HepG2 (cell line): Measurements from ENCODE around the gene TFEC. TPM values are rescaled to one million over a fixed set of nuclear protein-coding genes. Genes with fewer than 3 reads are reported as not detected.

Experiments
- ATAC-seq: fragments of 200-7000 bp; cut with Tn5 transposase; 3 replicates; pipeline ENCODE4 v1.9.1; 2020; ENCODE audit warnings: mild to moderate bottlenecking, moderate library complexity
- BruUV-seq: library from RNA; stranded (reverse); fragments of 400-500 nt; replicated peaks from 2 replicates; lab custom pipeline; 2021; lab: Mats Ljungman, UMichigan
- CTCF ChIA-PET: fragments of 300-600 bp; formaldehyde crosslinking; extraction: SDS; loops from one replicate; lab custom pipeline; 2021; ENCODE audit warnings: low total read pairs, inconsistent platforms, low intra/inter-chr PET ratio; lab: Yijun Ruan, JAX
- POLR2A ChIA-PET: fragments of 350-600 bp; sonication (Branson Sonifier 250); formaldehyde crosslinking; loops from one replicate; lab custom pipeline; 2020; ENCODE audit warnings: antibody characterized with exemption, inconsistent platforms; lab: Yijun Ruan, JAX
- DNase-seq: peaks from one replicate; pipeline ENCODE4 v3.0.0-alpha.2; 2015; ENCODE audit warnings: low spot score
- FAIRE-seq: peaks from 3 replicates; lab custom pipeline; 2011; peaks lifted over from hg19 to GRCh38; lab: Jason Lieb, UNC
- H2AFZ ChIP-seq: one replicate; pipeline ENCODE4 v1.6.1; 2011; ENCODE audit warnings: low read length, inconsistent platforms
- H3K27ac ChIP-seq: fragments of 300-600 bp; 3 replicates; pipeline ENCODE4 v1.8.0; 2011; ENCODE audit warnings: mixed run types, mild to moderate bottlenecking, mixed read lengths, low read length, inconsistent platforms; ENCODE audit not compliant: insufficient read depth; ENCODE audit errors: extremely low read length
- H3K27me3 ChIP-seq, 2 experiments: fragments of 200-600 bp in 1 of 2; 2 replicates in 1 of 2; 3 replicates in 1 of 2; pipeline versions ENCODE4 v1.6.0 to v1.8.0; 2011; ENCODE audit warnings: low read length in 2 of 2, mild to moderate bottlenecking in 2 of 2, moderate library complexity in 2 of 2, inconsistent platforms in 1 of 2; ENCODE audit not compliant: insufficient read depth in 2 of 2, control insufficient read depth in 1 of 2
- H3K36me3 ChIP-seq, 2 experiments: fragments of 200-600 bp in 1 of 2; replicated peaks in 1 of 2; 2 replicates in 1 of 2; 3 replicates in 1 of 2; pipeline versions ENCODE4 v1.5.1 to v1.8.0; 2011; ENCODE audit warnings: low read length in 2 of 2, inconsistent platforms in 1 of 2; ENCODE audit not compliant: insufficient read depth in 2 of 2, control insufficient read depth in 1 of 2
- H3K4me1 ChIP-seq: 2 replicates; pipeline ENCODE4 v1.5.1; 2012; ENCODE audit warnings: low read length, inconsistent platforms; ENCODE audit not compliant: insufficient read depth
- H3K4me2 ChIP-seq: 2 replicates; pipeline ENCODE4 v1.6.0; 2011; ENCODE audit warnings: low read depth, low read length, inconsistent platforms
- H3K4me3 ChIP-seq, 3 experiments: fragments of 200-600 bp in 1 of 3; sonication (generic), shearing (Covaris generic) in 1 of 3; replicated peaks in 1 of 3; 2 replicates each; pipeline ENCODE4 v1.5.1; 2011 to 2016; ENCODE audit warnings: low read length in 3 of 3, inconsistent platforms in 2 of 3, low read depth in 2 of 3, mild to moderate bottlenecking in 2 of 3, control low read depth in 1 of 3, mixed read lengths in 1 of 3; ENCODE audit not compliant: insufficient read depth in 1 of 3
- H3K79me2 ChIP-seq: one replicate; pipeline ENCODE4 v1.6.1; 2011; ENCODE audit warnings: low read length, inconsistent platforms; ENCODE audit not compliant: insufficient read depth
- H3K9ac ChIP-seq: 2 replicates; pipeline ENCODE4 v1.6.0; 2011; ENCODE audit warnings: mild to moderate bottlenecking, low read depth, low read length, inconsistent platforms; ENCODE audit not compliant: insufficient read depth
- H3K9me3 ChIP-seq: 2 replicates; pipeline ENCODE4 v1.5.1; 2012; ENCODE audit warnings: mild to moderate bottlenecking, low read length
- H4K20me1 ChIP-seq: 2 replicates; pipeline ENCODE4 v1.6.0; 2011; ENCODE audit warnings: inconsistent platforms, mild to moderate bottlenecking, low read length, moderate library complexity; ENCODE audit not compliant: insufficient read depth
- E2F2 ChIP-seq: sonication (generic); formaldehyde crosslinking; IDR thresholded peaks from 2 replicates; pipeline ENCODE4 v1.4.0; 2020; ENCODE audit warnings: missing genetic modification reagents, borderline replicate concordance
- ELF1 ChIP-seq: sonication (generic); formaldehyde crosslinking; IDR thresholded peaks from 2 replicates; pipeline ENCODE4 v1.4.0; 2020; ENCODE audit warnings: missing genetic modification reagents
- FOXK2 ChIP-seq: fragments of 450-650 bp; IDR thresholded peaks from 2 replicates; pipeline ENCODE4 v1.6.1; 2016
- FOXP1 ChIP-seq, 2 experiments: fragments of 450-650 bp in 1 of 2; IDR thresholded peaks; 2 replicates each; pipeline ENCODE4 v1.6.1; 2017 to 2018; ENCODE audit warnings: antibody characterized with exemption in 1 of 2
- GATAD2A ChIP-seq: IDR thresholded peaks from 2 replicates; pipeline ENCODE4 v1.6.1; 2016
- HMGXB4 ChIP-seq, 2 experiments: sonication (generic) in 1 of 2; formaldehyde crosslinking in 1 of 2; IDR thresholded peaks; 2 replicates each; pipeline versions ENCODE4 v1.4.0 to v1.6.1; 2018 to 2020; ENCODE audit warnings: missing genetic modification reagents in 2 of 2, borderline replicate concordance in 1 of 2, low read depth in 1 of 2, mild to moderate bottlenecking in 1 of 2, missing biosample characterization in 1 of 2
- HNRNPK ChIP-seq: fragments of 200-400 bp; formaldehyde crosslinking; IDR thresholded peaks from 2 replicates; pipeline ENCODE4 v1.6.1; 2018; ENCODE audit warnings: low read length, low read depth, moderate library complexity, mild to moderate bottlenecking; ENCODE audit not compliant: poor library complexity, severe bottlenecking
- NONO ChIP-seq, 2 experiments: fragments of 450-650 bp in 1 of 2; sonication (generic) in 1 of 2; formaldehyde crosslinking in 1 of 2; IDR thresholded peaks in 1 of 2; conservative IDR thresholded peaks in 1 of 2; 2 replicates each; pipeline versions ENCODE4 v1.6.1 to v1.8.0; 2017 to 2022; ENCODE audit warnings: mild to moderate bottlenecking in 1 of 2, missing genetic modification reagents in 1 of 2, moderate library complexity in 1 of 2
- PBX2 ChIP-seq: IDR thresholded peaks from 2 replicates; pipeline ENCODE4 v1.6.1; 2016; ENCODE audit warnings: control low read depth
- TCF12 ChIP-seq, 2 experiments: fragments of 450-650 bp in 1 of 2; sonication (generic) in 1 of 2; formaldehyde crosslinking in 1 of 2; IDR thresholded peaks; 2 replicates each; pipeline versions ENCODE4 v1.6.1 to v1.8.0; 2017 to 2022; ENCODE audit warnings: antibody characterized with exemption in 1 of 2, mild to moderate bottlenecking in 1 of 2, missing genetic modification reagents in 1 of 2, moderate library complexity in 1 of 2
- ZNF136 ChIP-seq: sonication (generic); formaldehyde crosslinking; IDR thresholded peaks from 2 replicates; pipeline ENCODE4 v1.8.1; 2022; ENCODE audit warnings: low read depth, mild to moderate bottlenecking, moderate library complexity, missing genetic modification reagents
- ZNF615 ChIP-seq: sonication (generic); formaldehyde crosslinking; IDR thresholded peaks from 2 replicates; pipeline ENCODE4 v1.5.0; 2020; ENCODE audit warnings: mild to moderate bottlenecking, missing genetic modification reagents, borderline replicate concordance
- WGBS: methylation state at CpG from one replicate; pipeline ENCODE4 v1.1.6; 2017; ENCODE audit warnings: low lambda C conversion rate; 5-methylcytosine and 5-hydroxymethylcytosine counted together
- in situ Hi-C: cut with HindIII; loops from 2 replicates; pipeline ENCODE4 v1.10.0; 2017; ENCODE audit warnings: low pct_unique_long_range_greater_than_20kb; ENCODE audit not compliant: extremely low pct_ligation_motif_present
- intact Hi-C: fragments of 100-400 bp; cut with micrococcal nuclease; formaldehyde crosslinking; loops from one replicate; pipeline ENCODE4 v1.10.0; 2022; ENCODE audit not compliant: unreplicated experiment
- polyA plus RNA-seq, 8 experiments: library from polyadenylated mRNA; depleted of rRNA in 3 of 8; stranded (reverse) in 7 of 8; unstranded in 1 of 8; fragments of >200 nt; fragmentation: Illumina TruSeq in 4 of 8; extraction: Trizol in 4 of 8; gene quantifications; 2 replicates each; pipeline versions ENCODE4 v1.2.1 to v1.2.3, GENCODE V29; 2011 to 2016; ENCODE audit warnings: low read depth in 4 of 8, missing spikeins in 1 of 8, mixed read lengths in 1 of 8; ENCODE audit not compliant: insufficient read depth in 1 of 8
- total RNA-seq, 5 experiments: library from RNA; depleted of rRNA; stranded (reverse); fragments of >200 nt; fragmentation: Illumina TruSeq; extraction: Trizol; gene quantifications; 2 replicates each; pipeline ENCODE4 v1.2.3, GENCODE V29; 2016; ENCODE audit warnings: low read depth in 1 of 5
- TF ChIP-seq, protein P1 (sequence below): sonication (generic); formaldehyde crosslinking; IDR thresholded peaks from 2 replicates; pipeline ENCODE4 v1.5.1; 2020; ENCODE audit warnings: mild to moderate bottlenecking, moderate library complexity, missing genetic modification reagents

Gene TFEC
- total and polyA plus RNA-seq, 2 of the 13 experiments (the other 11 are each of a cell fraction or from before 2014, with no cell fraction given) = not detected

DNA sequence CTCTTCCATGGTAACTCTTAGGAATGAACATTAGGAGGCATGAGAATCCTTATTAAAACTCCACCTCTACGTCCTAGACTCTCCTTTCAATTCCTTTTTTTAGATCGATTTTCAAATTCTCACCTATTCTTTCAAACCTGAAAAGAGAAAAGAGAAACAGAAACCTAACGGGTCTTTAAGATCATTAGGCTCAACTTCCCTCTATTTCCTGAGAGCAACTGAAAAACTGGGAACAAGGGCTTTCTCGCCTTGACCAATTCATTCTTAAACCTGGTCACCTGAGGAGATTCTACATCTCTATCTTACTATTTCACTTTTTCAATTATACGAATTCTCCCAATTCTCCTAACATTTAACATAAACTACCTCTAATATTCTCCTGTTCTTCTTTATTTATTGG lies 2.8 kb downstream of the TFEC start (continued):
- TF ChIP-seq E2F2 (CRISPR knock-in tag) (no peak), GATAD2A (CRISPR knock-in tag) (no peak)

DNA sequence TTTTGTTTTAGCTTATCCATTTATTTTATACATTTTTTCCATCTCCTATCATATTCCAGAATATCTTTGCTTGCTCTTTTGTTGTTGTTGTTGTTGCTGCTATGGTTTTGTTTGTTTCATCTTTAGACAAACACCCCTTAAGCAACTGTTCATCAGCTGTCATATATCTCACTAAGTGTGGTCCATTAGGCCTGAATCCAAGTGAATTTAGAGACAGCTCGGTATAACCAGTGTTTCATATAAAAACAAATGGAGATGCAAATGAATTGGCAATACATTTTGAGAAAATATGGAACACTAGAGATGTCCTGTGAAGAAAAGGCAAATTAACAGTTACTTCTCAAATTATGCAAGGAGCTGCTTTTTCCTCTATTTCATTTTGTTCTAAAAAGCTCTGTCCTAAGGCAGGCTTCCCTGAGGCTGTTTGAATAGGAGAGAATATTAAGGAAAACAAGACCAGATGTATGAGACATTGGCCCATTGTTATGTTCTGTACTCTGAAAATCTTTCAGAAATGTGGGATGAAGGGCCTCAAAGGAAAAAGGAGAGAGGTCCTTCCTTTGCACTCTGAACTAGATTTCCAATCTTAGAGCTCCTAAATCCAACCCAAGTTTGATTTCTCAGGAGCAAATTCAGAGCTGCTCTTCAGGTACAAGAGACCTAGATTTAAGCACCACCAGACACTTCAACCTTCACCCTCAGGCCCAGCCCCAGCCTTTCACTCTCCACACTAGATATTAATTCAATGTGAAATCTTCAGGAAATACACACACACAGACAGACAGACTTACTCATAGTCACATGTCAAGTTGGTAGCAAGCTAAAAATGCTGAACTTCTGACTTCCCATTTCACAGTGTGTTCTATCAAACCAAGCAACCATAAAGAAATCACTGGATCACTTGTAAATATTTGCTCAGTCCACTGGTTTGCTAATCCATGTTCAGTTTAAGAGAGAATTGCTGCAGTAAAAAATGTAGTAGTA lies 5.4 kb downstream of the TFEC start:
- H3K27me3 ChIP-seq = no peaks in the 10 kb centered on the region
- in situ Hi-C loops (no loop called here), intact Hi-C loops (no loop called here)
- H3K4me1 ChIP-seq = no peaks in the 10 kb centered on the region
- ATAC-seq (no peak), DNase-seq (no peak), FAIRE-seq (no peak)
- H3K9me3 ChIP-seq = no peaks in the 10 kb centered on the region
- no peak overlapping the region for H3K4me2 ChIP-seq
- no peak overlapping the region for H3K27ac ChIP-seq
- no peaks in the 10 kb centered on the region for H3K79me2 ChIP-seq
- no peak overlapping the region for H3K9ac ChIP-seq
- BruUV-seq = no TSS peak
- H3K36me3 ChIP-seq = no peaks in the 10 kb centered on the region
- CTCF ChIA-PET = no interaction called here
- H3K4me3 ChIP-seq = no peak overlapping the region
- POLR2A ChIA-PET = no interaction called here
- H4K20me1 ChIP-seq = no peaks in the 10 kb centered on the region
- WGBS = 0% methylated on average over 1 of the region's 1 CpG
- H2AFZ ChIP-seq = no peak overlapping the region
- TF ChIP-seq, protein P1, sequence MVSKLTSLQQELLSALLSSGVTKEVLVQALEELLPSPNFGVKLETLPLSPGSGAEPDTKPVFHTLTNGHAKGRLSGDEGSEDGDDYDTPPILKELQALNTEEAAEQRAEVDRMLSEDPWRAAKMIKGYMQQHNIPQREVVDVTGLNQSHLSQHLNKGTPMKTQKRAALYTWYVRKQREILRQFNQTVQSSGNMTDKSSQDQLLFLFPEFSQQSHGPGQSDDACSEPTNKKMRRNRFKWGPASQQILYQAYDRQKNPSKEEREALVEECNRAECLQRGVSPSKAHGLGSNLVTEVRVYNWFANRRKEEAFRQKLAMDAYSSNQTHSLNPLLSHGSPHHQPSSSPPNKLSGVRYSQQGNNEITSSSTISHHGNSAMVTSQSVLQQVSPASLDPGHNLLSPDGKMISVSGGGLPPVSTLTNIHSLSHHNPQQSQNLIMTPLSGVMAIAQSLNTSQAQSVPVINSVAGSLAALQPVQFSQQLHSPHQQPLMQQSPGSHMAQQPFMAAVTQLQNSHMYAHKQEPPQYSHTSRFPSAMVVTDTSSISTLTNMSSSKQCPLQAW = no peak
- TF ChIP-seq ELF1 (no peak), NONO (IDR thresholded peaks at IDR 0.05) (no peak), NONO (CRISPR knock-in tag; conservative IDR thresholded peaks at IDR 0.05) (no peak), HNRNPK (no peak), TCF12 (IDR thresholded peaks at IDR 0.05) (no peak), TCF12 (CRISPR knock-in tag; IDR thresholded peaks at IDR 0.05) (no peak), FOXK2 (no peak), FOXP1 (IDR thresholded peaks at IDR 0.05) (no peak), FOXP1 (CRISPR knock-in tag; IDR thresholded peaks at IDR 0.05) (no peak), ZNF136 (CRISPR knock-in tag) (no peak), HMGXB4 (CRISPR knock-in tag; IDR thresholded peaks at IDR 0.05; ENCODE audit: borderline replicate concordance in 1 of 2, low read depth in 1 of 2) (no peak), PBX2 (no peak), ZNF615 (CRISPR knock-in tag) (no peak)
